ENCODE results near the gene FAM222A. TPM values are rescaled to one million over a fixed set of nuclear protein-coding genes. Genes with fewer than 3 reads are reported as not detected.

FAM222A gene
- polyA plus RNA-seq, 2 of the 4 experiments (the other 2 are of a cell fraction): 0.98 to 3.2 TPM

DNA sequence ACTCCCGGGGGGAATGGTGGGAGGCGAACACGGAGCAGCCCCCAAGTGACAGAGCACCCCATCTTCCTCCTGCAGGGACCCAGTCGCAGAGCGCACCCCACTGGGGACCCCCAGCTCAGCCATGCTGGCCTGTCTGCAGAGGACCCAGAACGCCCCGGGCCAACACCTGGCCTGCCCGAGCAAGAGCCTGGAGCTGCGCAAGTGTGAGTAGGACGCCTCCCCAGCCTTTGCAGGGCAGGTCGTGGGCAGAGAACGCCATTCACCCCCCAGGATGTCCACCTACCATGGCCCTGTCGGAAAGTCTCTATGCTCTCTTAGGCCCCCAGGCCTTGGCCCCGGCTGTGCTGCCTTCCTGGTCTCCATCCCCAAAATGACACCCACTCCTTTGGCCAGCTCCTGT lies 30.4 kb downstream of the FAM222A start:
- TF ChIP-seq KDM1A (IDR thresholded peaks at IDR 0.05; ENCODE audit: low read depth) (no peak), RAD21 (conservative IDR thresholded peaks at IDR 0.05 in 1 of 2, IDR thresholded peaks at IDR 0.05 in 1 of 2) (no peak), GATA3 (IDR thresholded peaks at IDR 0.05; ENCODE audit: borderline replicate concordance) (no peak), JUNB (IDR thresholded peaks at IDR 0.05) (no peak), HDAC2 (IDR thresholded peaks at IDR 0.05) (no peak), POLR2A (IDR thresholded peaks at IDR 0.05; ENCODE audit: low read length) (no peak; the same call in 1 of the 2 replicates), E2F6 (IDR thresholded peaks at IDR 0.05; ENCODE audit: borderline replicate concordance, low read depth) (no peak), ESRRA (IDR thresholded peaks at IDR 0.05; ENCODE audit: borderline replicate concordance, low read length) (no peak), CEBPB (IDR thresholded peaks at IDR 0.05) (no peak), JUN (IDR thresholded peaks at IDR 0.05) (no peak), CHD2 (IDR thresholded peaks at IDR 0.05; ENCODE audit: low read length, partially characterized antibody) (no peak), SREBF2 (IDR thresholded peaks at IDR 0.05) (no peak), FOSB (CRISPR knock-in tag; IDR thresholded peaks at IDR 0.05) (no peak), SMC3 (IDR thresholded peaks at IDR 0.05) (no peak)
- Histone ChIP-seq H3K4me1 (no peaks in the 10 kb centered on the region), H3K4me3 (no peak overlapping the region), H3K27ac (no peak overlapping the region), H3K9me3 (no peaks in the 10 kb centered on the region), H3K4me2 (no peak overlapping the region)
- POLR2A ChIA-PET: no interaction called here
- WGBS (ENCODE audit: missing lambda C conversion rate): 76% methylated on average over 12 of the region's 14 CpGs
- FAIRE-seq (no peak), DNase-seq (ENCODE audit: low read depth in 1 of 2, low spot score in 1 of 2) (no peak), ATAC-seq (no peak)
- CTCF ChIA-PET: interaction anchor here (1.1 kb wide), 1 partner anchor 15 kb away, joined by 3 read pairs; no protein-coding TSS in a partner anchor

GRCh38 chr12:109744986-109745942 lies 31.6 kb downstream of the FAM222A start:
- POLR2A ChIA-PET: no interaction called here
- Histone ChIP-seq H3K9me3 (no peaks in the 10 kb centered on the region), H3K4me2 (no peak overlapping the region), H3K27ac (no peak overlapping the region), H3K4me3 (no peak overlapping the region), H3K4me1 (no peaks in the 10 kb centered on the region)
- ATAC-seq: no peak
- no peak for FAIRE-seq
- DNase-seq (ENCODE audit: low read depth in 1 of 2, low spot score in 1 of 2): no peak
- CTCF ChIA-PET: interaction anchor here (0.9 to 1.7 kb wide), 3 partner anchors 25 to 226 kb away, joined by 3 to 4 read pairs (median 4); no protein-coding TSS in a partner anchor
- WGBS (ENCODE audit: missing lambda C conversion rate): 78% methylated on average over 8 of the region's 8 CpGs
- TF ChIP-seq, protein P1, sequence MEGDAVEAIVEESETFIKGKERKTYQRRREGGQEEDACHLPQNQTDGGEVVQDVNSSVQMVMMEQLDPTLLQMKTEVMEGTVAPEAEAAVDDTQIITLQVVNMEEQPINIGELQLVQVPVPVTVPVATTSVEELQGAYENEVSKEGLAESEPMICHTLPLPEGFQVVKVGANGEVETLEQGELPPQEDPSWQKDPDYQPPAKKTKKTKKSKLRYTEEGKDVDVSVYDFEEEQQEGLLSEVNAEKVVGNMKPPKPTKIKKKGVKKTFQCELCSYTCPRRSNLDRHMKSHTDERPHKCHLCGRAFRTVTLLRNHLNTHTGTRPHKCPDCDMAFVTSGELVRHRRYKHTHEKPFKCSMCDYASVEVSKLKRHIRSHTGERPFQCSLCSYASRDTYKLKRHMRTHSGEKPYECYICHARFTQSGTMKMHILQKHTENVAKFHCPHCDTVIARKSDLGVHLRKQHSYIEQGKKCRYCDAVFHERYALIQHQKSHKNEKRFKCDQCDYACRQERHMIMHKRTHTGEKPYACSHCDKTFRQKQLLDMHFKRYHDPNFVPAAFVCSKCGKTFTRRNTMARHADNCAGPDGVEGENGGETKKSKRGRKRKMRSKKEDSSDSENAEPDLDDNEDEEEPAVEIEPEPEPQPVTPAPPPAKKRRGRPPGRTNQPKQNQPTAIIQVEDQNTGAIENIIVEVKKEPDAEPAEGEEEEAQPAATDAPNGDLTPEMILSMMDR (IDR thresholded peaks at IDR 0.05): no peak
- TF ChIP-seq KDM1A (IDR thresholded peaks at IDR 0.05; ENCODE audit: low read depth) (no peak), SMC3 (IDR thresholded peaks at IDR 0.05) (no peak), USF2 (IDR thresholded peaks at IDR 0.05) (no peak), RARB (CRISPR knock-in tag; IDR thresholded peaks at IDR 0.05) (no peak), MAZ (IDR thresholded peaks at IDR 0.05; ENCODE audit: borderline replicate concordance, low read depth, low read length) (no peak), ZC3H11A (IDR thresholded peaks at IDR 0.05) (no peak), HOXA7 (CRISPR knock-in tag; IDR thresholded peaks at IDR 0.05) (no peak), JUN (IDR thresholded peaks at IDR 0.05) (no peak), GATA3 (IDR thresholded peaks at IDR 0.05; ENCODE audit: borderline replicate concordance) (no peak), CBX8 (IDR thresholded peaks at IDR 0.05) (no peak)

Data from A549 (cell line).